ENCODE measurements around the gene C1orf116.

The C1orf116 gene

GRCh38 chr1:207018707-207019106 lies 13.8 kb downstream of the C1orf116 start:
- DNase-seq = no peak

- no peak for DNase-seq
Measured at GRCh38 chr1:207017615-207018559, 14.7 kb downstream of the C1orf116 start.

DNA sequence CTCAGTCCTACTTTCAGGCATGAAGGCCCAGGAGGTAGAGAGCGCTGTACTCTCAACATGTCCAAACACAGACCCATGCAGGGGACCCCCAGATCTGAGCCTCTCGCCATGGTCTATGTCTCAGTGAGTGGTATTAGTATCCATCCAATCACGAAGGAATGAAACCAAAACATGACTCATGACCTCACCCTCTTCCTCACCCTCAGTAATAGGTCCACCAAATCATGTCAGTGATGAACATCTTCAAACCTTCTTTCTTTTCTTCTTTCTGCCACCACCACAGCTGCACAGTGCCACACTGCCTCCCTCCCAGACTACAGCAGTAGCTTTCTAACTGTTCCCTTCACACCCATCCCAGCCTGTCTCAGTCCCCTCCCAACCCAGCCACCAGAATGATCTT lies 16.8 kb downstream of the C1orf116 start:
- no peak for DNase-seq

DNA sequence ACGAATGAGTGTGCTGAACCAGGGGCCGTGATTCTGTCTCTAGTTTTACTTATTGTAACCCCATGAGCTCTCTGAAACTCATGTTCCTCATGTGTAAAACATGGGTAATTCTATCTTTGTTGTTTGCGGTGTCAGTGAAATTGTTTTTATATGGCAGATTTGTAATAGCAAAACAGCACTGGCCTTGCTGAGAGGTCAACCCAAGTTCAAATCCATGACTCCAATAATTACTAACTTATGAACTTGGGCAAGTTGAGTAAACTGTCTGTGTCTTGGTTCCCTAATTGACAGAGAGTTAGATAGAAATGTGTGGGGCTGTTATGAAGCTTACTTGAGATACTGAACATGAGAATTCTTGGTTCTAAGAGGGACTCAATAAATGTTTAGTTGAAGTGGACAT lies 17.8 kb downstream of the C1orf116 start:
- no peak for DNase-seq

- DNase-seq = no peak
Measured at GRCh38 chr1:207013321-207014085, 19.1 kb downstream of the C1orf116 start.

DNA sequence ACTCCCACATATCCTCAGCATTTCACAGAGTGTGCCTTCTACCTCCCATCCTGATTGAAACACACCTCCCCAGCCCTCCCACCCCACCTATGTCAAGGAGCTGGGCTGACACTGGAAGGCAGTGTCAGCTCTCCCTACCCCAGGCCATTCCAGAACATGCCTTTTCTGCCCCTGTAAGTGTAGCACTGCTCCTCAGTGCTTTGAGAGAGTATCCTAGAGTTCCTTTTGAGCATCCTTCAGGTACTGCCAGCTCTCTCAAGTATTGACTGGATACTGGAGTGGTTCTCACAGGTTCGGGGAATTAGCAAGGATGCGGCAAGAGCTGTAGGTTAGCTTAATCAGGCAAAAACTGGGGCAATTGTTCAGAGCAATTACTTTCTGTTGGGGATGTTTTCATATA lies 21.8 kb downstream of the C1orf116 start:
- DNase-seq = no peak

DNA sequence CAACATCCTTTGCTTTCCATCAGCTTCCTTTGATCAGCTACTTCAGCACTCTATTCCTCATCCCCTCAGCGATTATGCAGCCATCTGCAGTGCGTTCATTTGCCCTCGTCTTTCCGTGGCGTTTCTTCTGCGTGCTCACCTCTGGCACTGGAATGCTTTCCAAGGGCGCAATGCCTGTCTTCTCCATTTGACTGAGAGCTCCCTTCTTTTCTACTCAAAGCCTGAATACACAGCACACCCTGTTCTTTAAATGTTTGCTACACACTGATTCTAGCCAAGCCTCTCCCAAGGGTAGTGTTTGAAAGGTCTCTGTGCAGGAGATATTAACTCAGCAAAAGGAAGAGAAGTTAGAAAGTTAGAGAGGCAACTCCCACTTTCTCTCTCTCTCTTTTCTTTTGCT lies 22.6 kb downstream of the C1orf116 start:
- DNase-seq = no peak

GRCh38 chr1:207009182-207009850 lies 23.2 kb downstream of the C1orf116 start:
- DNase-seq = no peak

DNA sequence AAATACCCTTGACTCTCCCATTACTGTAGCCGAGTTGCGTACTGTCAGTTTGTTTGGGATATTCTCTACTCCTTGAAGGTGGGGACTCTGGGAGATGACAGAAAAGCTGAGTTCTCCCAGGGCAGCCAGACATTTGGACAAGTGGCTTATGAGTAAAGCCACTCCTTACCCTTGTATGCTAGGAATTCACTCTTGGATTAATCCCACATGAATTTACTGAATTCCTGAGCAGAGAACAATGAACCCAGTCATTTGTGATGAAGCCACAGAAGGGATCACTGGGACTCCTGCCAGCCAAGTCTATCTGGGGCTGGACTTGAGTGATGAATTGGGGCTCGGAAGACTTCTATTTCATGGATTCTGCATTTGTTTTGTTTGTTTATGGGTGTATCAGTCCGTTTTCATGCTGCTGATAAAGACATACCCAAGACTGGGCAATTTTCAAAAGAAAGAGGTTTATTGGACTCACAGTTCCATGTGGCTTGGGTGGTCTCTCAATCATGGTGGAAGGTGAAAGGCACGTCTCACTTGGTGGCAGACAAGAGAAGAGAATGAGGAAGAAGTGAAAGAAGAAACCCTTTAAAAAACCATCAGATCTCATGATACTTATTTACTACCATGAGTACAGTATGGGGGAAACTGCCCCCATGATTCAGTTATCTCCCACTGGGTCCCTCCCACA lies 25.1 kb downstream of the C1orf116 start:
- DNase-seq = no peak

DNA sequence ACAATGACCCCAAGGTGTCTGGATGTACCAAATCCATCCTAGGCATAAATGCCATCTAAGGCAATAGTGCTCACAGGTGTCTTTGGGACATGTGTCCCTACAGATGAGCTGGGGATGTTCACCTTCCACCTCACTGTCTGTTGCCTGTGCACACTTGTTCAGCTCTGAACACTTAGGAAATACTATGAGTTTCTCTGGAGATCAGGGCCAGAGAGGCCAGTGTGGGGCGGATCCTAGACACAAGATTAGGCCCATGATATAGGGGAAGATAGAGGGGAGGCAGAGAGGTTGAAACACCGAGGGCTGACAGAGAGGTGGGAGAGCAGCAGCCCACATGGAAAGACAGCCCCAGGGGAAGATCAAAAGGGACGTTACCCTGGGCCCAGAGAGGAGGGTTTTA lies 25.6 kb downstream of the C1orf116 start:
- no peak for DNase-seq

- DNase-seq = no peak
Measured at GRCh38 chr1:207006083-207006482, 26.5 kb downstream of the C1orf116 start.

DNA sequence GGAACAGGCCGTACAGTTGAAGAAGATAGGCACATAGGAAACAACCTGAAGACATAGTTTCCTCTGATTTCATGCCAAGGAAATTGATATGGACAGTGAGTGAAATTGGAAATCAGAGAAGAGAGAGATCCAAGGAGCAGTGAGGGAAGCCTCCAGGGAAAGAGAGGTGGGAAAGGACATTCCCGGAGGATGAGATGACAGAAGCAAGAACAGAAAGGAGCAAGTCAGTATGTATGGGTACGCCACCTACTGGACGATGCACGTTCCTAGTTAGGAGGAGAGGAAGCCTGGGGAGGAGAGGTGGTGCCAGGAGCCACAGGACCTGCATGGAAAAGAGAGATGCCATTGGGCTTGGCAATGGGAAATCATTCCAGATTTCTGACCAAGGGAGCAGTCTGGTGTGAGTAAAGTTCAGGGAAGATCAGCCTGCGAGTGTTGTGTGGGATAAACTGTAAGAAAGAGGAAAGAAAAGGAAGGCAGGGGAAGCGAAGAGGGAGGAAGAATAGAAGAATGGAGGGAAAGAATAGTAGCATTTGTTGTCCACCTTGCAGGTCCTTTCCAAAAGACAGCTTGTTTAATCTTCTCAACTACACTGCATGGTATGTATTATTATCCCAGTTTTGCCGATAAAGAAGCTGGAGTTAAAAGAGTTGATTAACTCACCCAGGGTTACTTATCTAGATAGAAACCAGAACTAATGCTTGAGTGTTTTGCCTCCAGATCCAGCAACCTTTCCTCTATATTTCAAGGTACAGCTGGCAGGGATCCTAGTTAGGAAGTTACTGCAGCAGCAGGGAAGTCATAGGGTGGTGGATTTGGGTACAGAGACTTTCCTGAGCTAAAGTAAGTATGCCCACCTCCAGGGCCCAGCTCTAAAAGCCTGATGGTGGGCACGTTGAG lies 27.4 kb downstream of the C1orf116 start:
- no peak for DNase-seq

DNA sequence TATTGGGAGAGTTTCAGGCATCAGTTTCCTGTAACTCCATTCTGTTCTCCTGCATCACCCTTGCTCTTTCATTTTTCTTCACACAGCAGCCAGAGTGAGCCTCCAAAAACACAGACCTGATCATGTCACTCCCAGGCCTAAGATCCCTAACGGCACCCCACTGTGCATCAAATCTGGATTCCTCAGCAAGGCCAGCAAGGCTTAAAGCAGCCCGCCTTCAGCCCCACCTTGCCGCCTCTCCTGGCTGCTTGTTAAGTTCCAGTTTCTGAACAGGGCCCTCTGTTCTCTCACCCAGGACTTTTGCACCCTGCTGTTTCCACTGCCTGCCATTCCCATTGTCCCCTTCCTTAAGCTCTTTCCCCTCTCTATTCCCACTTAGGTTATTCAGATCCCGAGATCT lies 29.3 kb downstream of the C1orf116 start:
- DNase-seq = no peak

GRCh38 chr1:207002724-207003146 lies 29.8 kb downstream of the C1orf116 start:
- no peak for DNase-seq

DNA sequence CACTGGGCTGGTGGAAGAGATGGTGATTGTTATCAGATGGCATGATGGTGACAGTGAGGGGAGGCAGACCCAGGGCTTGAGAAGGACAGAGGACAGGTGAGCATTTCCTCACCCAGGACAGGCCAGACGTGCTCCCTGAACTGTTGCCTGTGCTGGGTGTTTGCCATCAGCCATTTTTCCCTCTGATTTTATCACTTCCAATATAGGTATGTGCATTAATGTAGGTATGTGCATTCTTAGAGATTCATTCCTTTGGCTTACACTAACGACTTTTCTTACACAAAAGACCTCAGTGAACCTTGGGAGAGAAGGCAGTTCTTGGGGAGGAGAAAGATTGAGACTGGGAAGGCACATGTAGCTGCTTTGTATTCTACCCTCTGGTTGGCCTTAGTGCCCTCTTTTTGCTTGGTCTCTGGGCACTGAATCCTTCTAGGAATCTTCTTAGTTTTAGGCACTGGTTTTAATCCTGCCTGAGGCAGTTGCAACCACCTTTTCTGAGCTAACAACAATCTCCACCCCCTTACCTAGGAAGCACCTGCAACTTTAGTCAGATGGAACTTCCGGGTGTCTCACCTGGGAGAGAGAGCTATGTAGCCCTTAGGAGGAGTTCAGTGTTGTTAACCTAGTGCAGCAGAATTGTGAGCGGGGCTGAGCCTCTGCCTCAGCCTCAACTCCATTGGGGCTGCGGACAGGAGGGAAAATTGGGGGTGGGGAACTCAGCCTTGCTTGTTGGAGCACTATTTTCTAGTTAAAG lies 30.9 kb downstream of the C1orf116 start:
- DNase-seq = no peak

DNA sequence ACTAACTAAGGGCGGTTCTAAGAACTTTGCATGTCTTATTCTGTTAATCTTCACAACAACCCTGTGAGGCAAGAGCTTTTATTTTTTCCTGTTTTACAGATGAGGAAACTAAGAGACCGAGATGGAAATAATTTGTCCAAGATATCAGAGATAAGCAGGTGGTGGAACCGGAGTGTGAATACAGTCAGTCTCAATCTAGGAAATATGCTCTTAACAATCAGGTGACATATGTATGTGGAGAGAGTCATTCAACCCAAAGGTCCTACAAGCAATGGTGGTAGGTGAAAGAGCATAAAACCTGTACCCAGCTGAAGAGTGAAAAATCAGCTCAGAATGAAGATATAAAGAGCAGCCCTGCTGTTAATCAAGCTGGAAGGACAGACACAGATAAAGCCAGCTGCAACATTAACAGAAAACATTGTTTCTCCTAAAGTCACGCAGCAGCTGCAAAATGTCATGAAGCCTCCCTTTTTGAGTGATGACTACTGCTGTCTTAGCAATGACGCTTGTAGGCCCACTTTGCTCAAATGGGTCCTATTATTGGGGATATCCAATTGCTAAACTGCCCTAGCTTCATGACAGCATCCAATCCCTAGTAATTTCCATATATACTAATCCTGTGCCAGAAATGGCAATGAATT lies 31.8 kb downstream of the C1orf116 start:
- DNase-seq = no peak

- DNase-seq = no peak
Measured at GRCh38 chr1:206998816-206999215, 33.7 kb downstream of the C1orf116 start.

- no peak for DNase-seq
Measured at GRCh38 chr1:206992790-206993189, 39.8 kb downstream of the C1orf116 start.

- no peak for DNase-seq
Measured at GRCh38 chr1:206987873-206988272, 44.7 kb downstream of the C1orf116 start.

DNA sequence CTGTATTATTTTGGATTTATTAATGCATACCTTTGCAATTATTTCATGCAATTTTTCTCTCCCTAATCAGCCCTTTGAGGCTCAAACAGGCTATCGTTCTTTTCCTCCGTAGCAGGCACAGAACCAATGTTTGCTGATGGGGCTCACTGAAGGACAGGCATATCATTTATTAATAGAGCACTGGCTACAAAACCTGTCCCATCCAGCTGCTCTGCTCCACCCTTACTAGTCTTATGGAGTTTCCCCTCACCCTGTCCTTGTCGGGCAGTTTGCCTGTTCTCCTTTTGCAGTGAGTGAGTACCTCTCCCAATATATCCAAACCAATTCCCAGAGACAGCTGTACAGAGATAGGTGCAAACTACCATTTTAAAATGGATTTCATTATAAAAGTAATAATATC lies 45.7 kb downstream of the C1orf116 start:
- no peak for DNase-seq

- no peak for DNase-seq
Measured at GRCh38 chr1:206986402-206986801, 46.2 kb downstream of the C1orf116 start.

Measured in stimulated activated naive CD4-positive, alpha-beta T cell treated with Interleukin-2 at 50 U/mL for 16 hours (primary cell).